GM12874 (cell line): Measurements from ENCODE around the gene TAPT1.

Experiments used
- TF ChIP-seq, protein P1 (sequence below): IDR thresholded peaks from 2 replicates; pipeline ENCODE4 v1.5.1; 2011; ENCODE audit warnings: low read depth, mild to moderate bottlenecking, control low read depth, low read length, moderate library complexity; ENCODE audit not compliant: insufficient read depth

The TAPT1 gene

DNA sequence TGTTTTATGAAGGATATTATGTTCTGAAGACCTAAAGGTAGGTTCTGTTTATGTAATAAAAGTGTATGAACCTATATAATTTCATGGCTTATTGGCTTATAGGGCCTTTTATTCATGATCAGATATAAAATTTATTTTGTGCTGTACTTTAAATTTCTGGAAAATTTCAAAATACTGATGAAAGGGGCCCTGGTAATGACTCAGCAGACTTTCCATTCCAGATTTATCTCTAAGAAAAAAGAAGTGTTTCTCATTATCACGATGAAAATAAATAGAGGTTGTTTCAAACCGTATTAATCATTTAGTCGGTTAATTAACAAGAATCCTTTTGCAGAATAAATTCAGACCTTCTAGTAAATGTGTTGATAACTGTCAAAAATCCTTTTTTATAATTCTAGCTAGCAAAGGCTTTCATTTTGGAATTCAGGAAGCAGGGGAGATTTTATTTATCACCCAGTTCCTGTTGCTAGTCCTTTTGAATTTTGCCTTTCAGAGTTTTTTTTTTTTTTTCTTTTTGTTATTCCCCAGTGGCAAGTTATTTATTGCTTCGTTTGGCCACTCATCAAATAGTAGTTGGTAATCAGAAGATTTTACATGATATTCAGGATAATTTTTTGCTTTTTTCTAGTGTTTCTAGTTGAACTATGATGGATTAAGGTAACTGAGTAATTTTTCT lies 5.4 kb upstream of the TAPT1 start:
- TF ChIP-seq, protein P1, sequence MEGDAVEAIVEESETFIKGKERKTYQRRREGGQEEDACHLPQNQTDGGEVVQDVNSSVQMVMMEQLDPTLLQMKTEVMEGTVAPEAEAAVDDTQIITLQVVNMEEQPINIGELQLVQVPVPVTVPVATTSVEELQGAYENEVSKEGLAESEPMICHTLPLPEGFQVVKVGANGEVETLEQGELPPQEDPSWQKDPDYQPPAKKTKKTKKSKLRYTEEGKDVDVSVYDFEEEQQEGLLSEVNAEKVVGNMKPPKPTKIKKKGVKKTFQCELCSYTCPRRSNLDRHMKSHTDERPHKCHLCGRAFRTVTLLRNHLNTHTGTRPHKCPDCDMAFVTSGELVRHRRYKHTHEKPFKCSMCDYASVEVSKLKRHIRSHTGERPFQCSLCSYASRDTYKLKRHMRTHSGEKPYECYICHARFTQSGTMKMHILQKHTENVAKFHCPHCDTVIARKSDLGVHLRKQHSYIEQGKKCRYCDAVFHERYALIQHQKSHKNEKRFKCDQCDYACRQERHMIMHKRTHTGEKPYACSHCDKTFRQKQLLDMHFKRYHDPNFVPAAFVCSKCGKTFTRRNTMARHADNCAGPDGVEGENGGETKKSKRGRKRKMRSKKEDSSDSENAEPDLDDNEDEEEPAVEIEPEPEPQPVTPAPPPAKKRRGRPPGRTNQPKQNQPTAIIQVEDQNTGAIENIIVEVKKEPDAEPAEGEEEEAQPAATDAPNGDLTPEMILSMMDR, result no peak

- TF ChIP-seq, protein P1, result no peak
Observed at GRCh38 chr4:16230308-16230707, 4.0 kb upstream of the TAPT1 start.

GRCh38 chr4:16229604-16230003 lies 3.3 kb upstream of the TAPT1 start:
- TF ChIP-seq, protein P1, result no peak

DNA sequence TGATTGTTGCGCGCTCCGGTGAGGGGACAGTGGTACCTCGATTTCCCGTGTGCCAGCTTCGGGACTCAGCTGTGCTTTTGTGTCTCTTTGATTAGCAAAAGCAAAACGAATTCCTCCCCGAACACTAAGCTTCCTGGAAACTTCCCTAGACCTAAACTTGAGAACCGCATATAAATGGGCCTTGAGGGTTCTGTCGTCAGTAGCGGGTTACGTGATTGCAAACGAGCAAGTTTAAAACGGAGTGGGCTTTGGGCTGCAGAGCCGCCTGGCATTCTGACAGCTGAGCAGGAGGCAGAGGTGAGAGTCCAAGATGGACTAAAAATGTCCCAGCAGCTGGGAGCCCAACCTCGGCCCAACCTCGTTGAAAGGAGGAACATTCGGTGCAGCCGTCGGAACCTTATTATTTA lies 1.2 kb upstream of the TAPT1 start:
- TF ChIP-seq, protein P1, result no peak

- TF ChIP-seq, protein P1, result no peak
Observed at GRCh38 chr4:16226816-16227461, 668 bp upstream of the TAPT1 start.

DNA sequence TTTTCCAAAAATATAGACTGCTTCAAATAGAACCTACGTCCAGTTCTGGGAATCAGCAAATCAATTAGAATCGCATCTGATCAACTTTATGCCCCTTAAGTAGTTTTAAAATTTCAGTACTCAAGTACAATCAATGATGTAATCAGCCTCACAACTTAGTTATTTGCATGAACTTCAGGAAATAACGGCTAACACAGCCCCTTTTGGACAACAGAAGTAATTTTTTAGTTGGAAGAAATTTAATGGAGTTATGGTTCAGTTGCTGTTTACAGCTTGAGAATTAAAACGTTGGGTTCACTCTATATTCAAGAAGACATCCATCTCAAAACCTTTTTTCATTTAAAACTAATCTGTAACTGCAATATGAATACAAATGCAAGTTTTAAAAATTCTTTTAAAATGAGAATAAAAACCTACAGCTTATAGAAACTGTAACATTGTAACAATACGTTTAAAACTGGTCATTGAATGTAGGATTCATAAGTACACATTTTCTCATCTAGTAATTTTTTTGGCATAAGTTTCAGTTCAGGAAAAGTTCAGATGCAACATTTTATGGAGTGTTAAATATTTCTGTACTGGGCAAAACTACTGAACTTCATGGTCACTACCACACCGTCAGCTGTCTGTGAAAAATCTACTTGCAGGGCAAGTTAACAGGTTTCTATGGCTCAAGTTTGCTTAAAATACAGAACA lies 956 bp downstream of the TAPT1 start:
- TF ChIP-seq, protein P1, result no peak
